Panc1 (cell line): ENCODE measurements around the gene ZNF519.

Source experiments
- CTCF ChIP-seq: fragments of 450-650 bp; IDR thresholded peaks from 2 replicates; pipeline ENCODE4 v1.5.1; 2017; ENCODE audit warnings: mild to moderate bottlenecking
- POLR2AphosphoS5 ChIP-seq: IDR thresholded peaks from 2 replicates; pipeline ENCODE4 v1.6.1; 2012; ENCODE audit warnings: mild to moderate bottlenecking, low read depth, low read length, moderate library complexity
- REST ChIP-seq, 2 experiments: IDR thresholded peaks; 2 replicates each; pipeline ENCODE4 v1.6.1; 2011 to 2012; ENCODE audit warnings: low read depth in 2 of 2, control low read depth in 1 of 2, low read length in 1 of 2, mild to moderate bottlenecking in 1 of 2, moderate library complexity in 1 of 2; ENCODE audit not compliant: insufficient read depth in 1 of 2
- SIN3A ChIP-seq: IDR thresholded peaks from 2 replicates; pipeline ENCODE4 v1.6.1; 2012; ENCODE audit warnings: low read depth, mild to moderate bottlenecking, low read length, moderate library complexity, borderline replicate concordance; ENCODE audit not compliant: insufficient read depth

GRCh38 chr18:14100503-14101286, 31.5 kb downstream of the ZNF519 start:
- TF ChIP-seq CTCF (no peak), REST (IDR thresholded peaks at IDR 0.05; ENCODE audit: insufficient read depth in 1 of 2, low read depth in 2 of 2, low read length in 1 of 2) (no peak), POLR2AphosphoS5 (no peak), SIN3A (no peak)
